Activated naive CD4-positive, alpha-beta T cell treated with Interleukin-2 at 50 U/mL for 16 hours (primary cell): ENCODE measurements around the gene BMERB1.

ENCODE experiments used
- DNase-seq: peaks from one replicate; pipeline ENCODE4 v3.0.0-alpha.2; 2020

BMERB1 gene

DNA sequence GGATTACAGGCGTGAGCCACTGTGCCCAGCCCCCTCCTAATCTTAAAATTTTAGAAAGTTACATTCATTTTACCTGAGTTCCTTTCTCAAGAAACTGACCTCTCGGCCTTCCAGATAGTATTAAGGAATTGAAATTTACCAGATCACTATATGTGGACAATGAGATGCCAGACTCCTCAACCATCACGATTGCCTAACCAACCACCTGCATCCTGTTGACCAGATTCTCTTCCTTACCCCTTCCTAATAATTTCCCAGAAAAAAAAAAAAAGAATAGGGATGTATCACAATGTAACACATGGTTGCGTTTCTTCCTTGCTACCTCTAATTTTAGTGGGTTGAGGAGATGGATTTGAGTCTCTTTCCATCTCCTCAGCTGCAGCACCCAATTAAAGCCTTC, 72.1 kb downstream of the BMERB1 start:
- DNase-seq = no peak

- DNase-seq = no peak
Observed at GRCh38 chr16:15507301-15507958, 73.0 kb downstream of the BMERB1 start.

DNA sequence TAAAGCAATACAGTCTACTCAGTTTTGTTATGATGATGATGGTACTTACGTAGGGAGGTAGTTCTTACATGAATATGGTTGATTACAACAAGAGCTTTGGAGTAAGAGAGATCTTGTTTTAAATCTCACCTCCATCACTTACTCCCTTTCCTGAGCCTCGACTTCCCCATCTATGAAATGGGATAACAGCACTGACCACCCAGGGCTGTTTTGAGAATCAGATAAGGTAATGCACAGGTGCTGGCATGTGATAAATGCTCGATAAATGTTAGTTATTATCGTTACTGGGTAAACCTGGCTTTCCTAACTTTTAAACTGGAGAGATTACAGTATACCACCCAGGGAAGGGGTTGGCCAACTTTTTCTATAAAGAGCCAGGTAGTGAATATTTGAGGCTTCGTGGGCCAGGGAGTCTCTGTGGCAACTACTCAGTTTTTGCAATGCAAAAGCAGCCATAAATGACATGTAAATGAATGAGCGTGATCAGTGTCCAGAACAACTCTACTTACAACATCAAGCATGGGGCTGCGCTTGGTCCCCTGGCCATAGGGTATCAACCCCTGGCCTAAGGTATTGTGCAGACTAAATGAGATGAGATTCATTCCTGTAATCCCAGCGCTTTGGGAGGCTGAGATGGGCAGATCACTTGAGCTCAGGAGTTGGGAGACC, 73.7 kb downstream of the BMERB1 start:
- no peak for DNase-seq

- DNase-seq = peak; percentile 34
Observed at GRCh38 chr16:15509051-15509592, 74.7 kb downstream of the BMERB1 start.

DNA sequence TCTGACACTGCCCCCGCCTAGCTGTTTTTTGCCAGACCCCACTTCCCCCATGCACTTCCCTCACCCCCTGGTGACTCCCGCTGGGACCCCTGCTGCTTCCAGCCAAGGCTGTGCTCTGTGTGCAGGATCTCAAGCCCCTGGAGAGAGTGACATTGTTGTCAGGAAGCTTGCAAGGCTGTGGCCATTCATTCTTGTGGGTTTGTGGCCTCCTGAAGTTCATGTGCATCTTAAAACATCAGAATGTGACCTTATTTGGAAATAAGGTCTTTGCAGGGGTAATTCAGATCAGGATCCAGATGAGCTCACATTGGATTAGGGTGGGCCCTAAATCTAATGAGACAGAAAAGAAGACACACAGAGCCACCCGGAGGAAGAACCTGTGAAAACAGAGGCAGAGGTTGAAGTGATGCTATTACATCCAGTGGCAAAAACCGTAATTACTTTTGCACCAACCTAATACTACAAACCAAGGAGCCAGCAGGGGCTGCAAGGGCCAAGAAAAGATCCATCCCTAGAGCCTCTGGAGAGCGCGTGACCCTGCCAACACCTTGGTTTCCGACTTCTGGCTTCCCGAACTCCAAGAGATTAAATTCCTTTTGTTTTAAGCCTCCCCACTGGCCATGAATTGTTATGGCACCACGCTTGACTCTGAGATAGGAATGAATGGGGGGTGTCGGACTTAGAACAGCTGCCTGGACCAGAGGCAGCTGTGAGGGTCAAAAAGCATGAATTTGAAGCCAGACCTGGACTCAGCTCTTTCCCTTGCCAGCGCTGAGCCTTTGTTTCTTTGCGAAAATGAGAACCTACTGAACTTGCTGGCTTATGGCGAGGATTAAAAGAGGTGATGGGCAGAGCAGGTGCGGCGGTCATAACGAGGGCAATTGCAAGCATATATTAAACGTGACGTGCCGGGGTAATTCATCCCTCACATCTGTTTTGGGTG, 75.5 kb downstream of the BMERB1 start:
- DNase-seq = peak; percentile 37

GRCh38 chr16:15510992-15511391, 76.6 kb downstream of the BMERB1 start:
- DNase-seq = no peak

DNA sequence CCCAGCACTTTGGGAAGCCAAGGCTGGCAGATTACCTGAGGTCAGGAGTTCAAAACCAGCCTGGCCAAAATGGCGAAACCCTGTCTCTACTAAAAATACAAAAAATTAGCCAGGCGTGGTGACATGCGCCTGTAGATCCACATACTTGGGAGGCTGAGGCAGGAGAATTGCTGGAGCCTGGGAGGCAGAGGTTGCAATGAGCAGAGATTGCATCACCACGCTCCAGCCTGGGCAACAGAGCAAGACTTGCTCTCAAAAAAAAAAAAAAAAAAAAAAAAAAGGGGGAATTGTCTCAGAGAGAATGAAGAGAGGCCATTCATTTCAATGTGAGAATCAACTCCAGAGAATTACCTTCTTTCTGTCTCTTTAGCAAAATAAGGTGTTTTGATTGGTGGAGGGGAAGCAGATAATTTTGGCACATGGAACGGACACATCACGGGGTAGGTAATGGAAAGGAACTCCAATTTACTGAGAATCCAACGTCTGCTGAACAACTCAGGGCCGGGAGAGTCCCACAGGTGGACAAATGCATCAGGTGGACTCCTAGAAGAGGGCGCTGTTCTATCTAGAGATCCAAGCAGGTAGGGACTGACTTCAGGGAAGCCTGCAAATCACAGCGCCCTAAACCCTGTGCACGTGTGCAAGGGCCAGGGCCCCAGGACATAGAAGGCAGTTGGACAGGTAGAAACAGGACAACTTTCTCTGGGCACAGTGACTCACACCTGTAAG, 77.5 kb downstream of the BMERB1 start:
- no peak for DNase-seq

GRCh38 chr16:15513156-15513555, 78.8 kb downstream of the BMERB1 start:
- DNase-seq = no peak

GRCh38 chr16:15515992-15516391, 81.6 kb downstream of the BMERB1 start:
- no peak for DNase-seq

DNA sequence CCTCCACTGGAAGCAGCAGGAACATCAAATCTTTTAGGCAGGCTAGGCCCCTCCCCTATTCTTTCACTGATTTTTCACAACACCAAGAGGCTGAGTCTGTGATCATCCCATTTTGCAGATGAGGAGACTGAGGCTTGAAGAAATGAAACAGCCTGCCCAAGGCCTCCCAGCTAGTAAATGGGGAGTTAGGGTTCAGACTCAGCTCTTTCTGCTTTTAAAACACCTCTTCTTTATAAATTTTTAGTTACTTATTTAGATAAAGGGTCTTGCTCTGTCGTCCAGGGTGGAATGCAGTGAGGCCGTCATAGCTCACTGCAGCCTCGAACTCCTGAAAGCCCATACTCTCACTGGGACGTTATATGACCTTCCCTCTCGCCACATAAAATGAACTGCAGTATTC, 82.2 kb downstream of the BMERB1 start:
- no peak for DNase-seq

GRCh38 chr16:15517743-15518377, 83.5 kb downstream of the BMERB1 start:
- no peak for DNase-seq

- no peak for DNase-seq
Observed at GRCh38 chr16:15518381-15519351, 84.3 kb downstream of the BMERB1 start.

- no peak for DNase-seq
Observed at GRCh38 chr16:15519790-15520189, 85.4 kb downstream of the BMERB1 start.

GRCh38 chr16:15521390-15521757, 87.0 kb downstream of the BMERB1 start:
- no peak for DNase-seq

DNA sequence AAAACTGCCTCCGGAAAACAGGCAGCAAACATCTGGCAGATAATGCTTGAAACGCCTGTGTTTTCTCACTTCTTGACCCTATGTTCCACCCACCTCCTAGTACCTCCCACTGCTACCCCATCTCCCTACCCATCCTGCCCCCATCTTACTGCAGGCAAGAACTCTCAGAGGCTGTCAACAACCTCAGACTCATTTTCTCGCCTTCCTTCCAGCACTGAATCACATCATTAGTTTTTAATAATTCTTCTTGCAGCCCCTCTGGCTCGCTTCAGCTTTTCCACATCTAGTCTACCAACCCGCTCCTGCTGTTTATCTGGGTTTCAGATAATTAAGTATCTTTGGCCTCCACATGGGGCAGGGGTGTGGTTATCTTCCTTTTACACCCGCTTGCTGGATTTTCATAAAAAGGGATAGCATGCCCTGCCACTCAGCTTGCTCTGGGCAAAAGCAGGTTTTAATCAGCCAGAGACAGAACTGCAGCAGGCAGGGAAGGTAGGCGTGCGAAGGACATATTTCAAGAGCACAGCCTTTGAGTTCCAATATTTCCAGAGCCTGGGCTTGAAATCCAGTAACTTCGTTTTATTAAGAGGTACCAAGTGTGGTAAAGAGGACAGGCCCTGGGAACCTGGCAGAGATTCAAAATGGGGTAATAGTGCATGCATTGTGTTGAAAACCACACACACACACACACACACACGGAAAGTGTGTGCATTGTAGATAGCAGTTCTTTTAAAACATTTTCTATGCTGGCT, 87.5 kb downstream of the BMERB1 start:
- no peak for DNase-seq

GRCh38 chr16:15523092-15523541, 88.7 kb downstream of the BMERB1 start:
- DNase-seq = no peak

- no peak for DNase-seq
Observed at GRCh38 chr16:15523939-15524338, 89.6 kb downstream of the BMERB1 start.

DNA sequence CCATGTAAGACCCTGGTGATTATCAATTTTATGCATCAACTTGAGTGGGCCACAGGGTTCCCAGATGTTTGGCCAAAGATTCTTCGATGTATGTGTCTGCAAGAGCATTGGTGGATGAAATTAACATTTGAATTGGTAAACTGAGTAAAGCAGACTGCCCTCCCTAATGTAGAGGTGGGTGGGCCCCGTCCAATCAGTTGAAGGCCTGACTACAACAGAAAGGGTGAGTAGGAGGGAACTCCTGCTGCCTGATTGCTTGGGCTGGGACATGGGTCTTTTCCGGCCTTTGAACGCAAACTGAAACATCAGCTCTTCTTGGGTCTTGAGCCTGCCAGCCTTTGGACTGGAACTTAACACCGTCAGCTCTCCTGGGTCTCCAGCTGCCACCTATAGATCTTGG, 90.6 kb downstream of the BMERB1 start:
- DNase-seq = no peak

- DNase-seq = no peak
Observed at GRCh38 chr16:15526097-15526496, 91.7 kb downstream of the BMERB1 start.

- DNase-seq = no peak
Observed at GRCh38 chr16:15526731-15527130, 92.3 kb downstream of the BMERB1 start.
